IPS-20b (cell line): ENCODE measurements around the gene COPA.

Experiments used
- H3K27ac ChIP-seq: one replicate; pipeline ENCODE4 v1.5.1; 2013; ENCODE audit warnings: low read length
- H3K27me3 ChIP-seq: 2 replicates; pipeline ENCODE4 v1.6.1; 2013; ENCODE audit warnings: mild to moderate bottlenecking, low read length, inconsistent platforms; ENCODE audit not compliant: insufficient read depth
- H3K36me3 ChIP-seq: 2 replicates; pipeline ENCODE4 v1.6.1; 2013; ENCODE audit warnings: low read depth, mild to moderate bottlenecking, inconsistent platforms, low read length, moderate library complexity; ENCODE audit not compliant: insufficient read depth
- H3K4me1 ChIP-seq: 2 replicates; pipeline ENCODE4 v1.6.1; 2013; ENCODE audit warnings: mild to moderate bottlenecking, control low read depth, inconsistent platforms, low read length, moderate library complexity; ENCODE audit not compliant: insufficient read depth
- H3K4me3 ChIP-seq: 2 replicates; pipeline ENCODE4 v1.5.1; 2013; ENCODE audit warnings: mild to moderate bottlenecking, low read length, inconsistent platforms
- H3K9ac ChIP-seq: 2 replicates; pipeline ENCODE4 v1.6.1; 2013; ENCODE audit warnings: low read depth, mild to moderate bottlenecking, inconsistent platforms, low read length, moderate library complexity
- H3K9me3 ChIP-seq: 2 replicates; pipeline ENCODE4 v1.6.1; 2013; ENCODE audit warnings: mild to moderate bottlenecking, low read depth, low read length, inconsistent platforms; ENCODE audit not compliant: insufficient read depth

The COPA gene

DNA sequence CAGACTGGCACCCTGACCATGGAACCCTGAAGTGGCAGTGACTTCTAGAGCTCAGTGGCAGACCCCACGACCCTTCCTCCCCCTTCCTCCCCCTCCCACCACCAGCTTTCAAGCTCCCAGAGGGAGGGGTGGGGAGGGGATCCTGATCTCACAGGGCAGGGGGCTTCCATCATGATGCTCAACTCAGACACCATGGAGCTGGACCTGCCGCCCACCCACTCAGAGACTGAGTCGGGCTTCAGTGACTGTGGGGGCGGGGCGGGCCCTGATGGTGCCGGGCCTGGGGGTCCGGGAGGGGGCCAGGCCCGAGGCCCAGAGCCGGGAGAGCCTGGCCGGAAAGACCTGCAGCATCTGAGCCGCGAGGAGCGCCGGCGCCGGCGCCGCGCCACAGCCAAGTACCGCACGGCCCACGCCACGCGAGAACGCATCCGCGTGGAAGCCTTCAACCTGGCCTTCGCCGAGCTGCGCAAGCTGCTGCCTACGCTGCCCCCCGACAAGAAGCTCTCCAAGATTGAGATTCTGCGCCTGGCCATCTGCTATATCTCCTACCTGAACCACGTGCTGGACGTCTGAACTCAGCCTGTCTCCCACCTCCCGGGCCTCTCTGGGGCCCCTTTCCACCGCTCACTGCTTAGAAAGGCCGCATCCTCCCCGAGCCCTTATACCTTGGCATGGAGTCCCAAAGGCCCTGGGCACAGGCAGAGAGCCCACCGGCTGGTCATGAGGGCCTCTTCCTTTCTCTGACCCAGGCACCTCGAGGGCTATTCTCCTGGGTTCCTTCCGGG is 27.7 kb upstream of the COPA start:
- Histone ChIP-seq H3K36me3 (no peaks in the 10 kb centered on the region), H3K9ac (no peak overlapping the region), H3K9me3 (no peaks in the 10 kb centered on the region), H3K4me1 (peaks cover 20% of the 10 kb centered on the region), H3K27ac (no peak overlapping the region), H3K4me3 (no peak overlapping the region), H3K27me3 (no peaks in the 10 kb centered on the region)

- Histone ChIP-seq H3K36me3 (no peaks in the 10 kb centered on the region), H3K9ac (no peak overlapping the region), H3K9me3 (no peaks in the 10 kb centered on the region), H3K4me3 (no peak overlapping the region), H3K27me3 (no peaks in the 10 kb centered on the region), H3K4me1 (0 out of 2 replicates have a peak, but pooled peaks cover 4% of the 10 kb centered on the region), H3K27ac (no peak overlapping the region)
Measured at GRCh38 chr1:160369087-160369486, 26.0 kb upstream of the COPA start.

DNA sequence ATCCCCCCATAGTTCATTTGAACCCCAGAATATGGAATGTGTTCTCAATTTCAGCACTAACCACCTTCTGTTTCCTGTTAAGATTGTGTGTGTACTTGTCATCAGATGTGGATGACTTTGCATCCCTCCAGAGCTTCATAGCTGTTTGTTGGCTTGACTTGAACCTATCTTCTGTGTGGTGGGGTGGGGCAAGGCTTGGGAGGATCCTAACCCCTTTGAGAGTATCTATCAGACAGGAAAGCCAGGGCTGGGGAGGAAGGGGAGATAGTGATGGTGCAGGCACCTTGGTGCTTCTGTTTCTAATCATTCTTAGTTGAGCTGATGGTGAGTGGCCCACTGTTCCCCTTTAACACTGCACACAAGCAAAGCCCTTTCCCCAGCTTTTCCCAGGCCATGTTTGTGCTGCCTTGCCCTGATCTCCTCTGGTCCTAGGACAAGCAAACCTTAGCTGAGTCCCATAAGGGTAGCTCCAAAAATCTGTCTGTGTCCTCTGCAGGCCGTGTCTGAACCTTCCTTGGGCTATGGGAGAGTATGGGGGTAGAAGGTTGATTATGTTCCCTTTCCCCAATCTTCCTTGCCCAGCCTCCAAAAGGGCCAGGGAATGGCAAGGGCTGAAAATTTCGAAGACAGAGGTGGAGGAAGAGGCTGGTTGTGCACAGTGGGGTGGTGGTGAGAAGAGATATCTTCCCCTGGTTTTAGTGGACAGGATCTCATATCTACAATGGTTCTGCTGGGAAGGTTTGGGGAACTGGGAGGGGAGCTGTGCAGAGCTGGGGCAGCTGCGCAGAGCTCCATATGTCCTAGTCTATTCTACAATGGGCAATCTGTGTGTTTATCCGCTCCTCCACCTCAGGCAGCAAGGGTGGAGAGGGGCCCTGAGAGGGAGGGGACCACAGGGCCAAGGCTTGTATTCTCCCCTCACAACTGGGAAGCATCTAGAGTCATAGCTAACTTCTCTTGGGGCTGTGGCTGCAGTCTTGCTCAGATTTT is 25.2 kb upstream of the COPA start:
- Histone ChIP-seq H3K27ac (no peak overlapping the region), H3K4me3 (no peak overlapping the region), H3K9ac (no peak overlapping the region), H3K4me1 (0 out of 2 replicates have a peak, but pooled peaks cover 3% of the 10 kb centered on the region), H3K27me3 (no peaks in the 10 kb centered on the region), H3K36me3 (no peaks in the 10 kb centered on the region), H3K9me3 (no peaks in the 10 kb centered on the region)

- Histone ChIP-seq H3K27me3 (no peaks in the 10 kb centered on the region), H3K27ac (no peak overlapping the region), H3K36me3 (no peaks in the 10 kb centered on the region), H3K4me3 (no peak overlapping the region), H3K4me1 (peaks cover 8% of the 10 kb centered on the region; the same call in 1 of the 2 replicates), H3K9me3 (no peaks in the 10 kb centered on the region), H3K9ac (no peak overlapping the region)
Measured at GRCh38 chr1:160367516-160367900, 24.5 kb upstream of the COPA start.

DNA sequence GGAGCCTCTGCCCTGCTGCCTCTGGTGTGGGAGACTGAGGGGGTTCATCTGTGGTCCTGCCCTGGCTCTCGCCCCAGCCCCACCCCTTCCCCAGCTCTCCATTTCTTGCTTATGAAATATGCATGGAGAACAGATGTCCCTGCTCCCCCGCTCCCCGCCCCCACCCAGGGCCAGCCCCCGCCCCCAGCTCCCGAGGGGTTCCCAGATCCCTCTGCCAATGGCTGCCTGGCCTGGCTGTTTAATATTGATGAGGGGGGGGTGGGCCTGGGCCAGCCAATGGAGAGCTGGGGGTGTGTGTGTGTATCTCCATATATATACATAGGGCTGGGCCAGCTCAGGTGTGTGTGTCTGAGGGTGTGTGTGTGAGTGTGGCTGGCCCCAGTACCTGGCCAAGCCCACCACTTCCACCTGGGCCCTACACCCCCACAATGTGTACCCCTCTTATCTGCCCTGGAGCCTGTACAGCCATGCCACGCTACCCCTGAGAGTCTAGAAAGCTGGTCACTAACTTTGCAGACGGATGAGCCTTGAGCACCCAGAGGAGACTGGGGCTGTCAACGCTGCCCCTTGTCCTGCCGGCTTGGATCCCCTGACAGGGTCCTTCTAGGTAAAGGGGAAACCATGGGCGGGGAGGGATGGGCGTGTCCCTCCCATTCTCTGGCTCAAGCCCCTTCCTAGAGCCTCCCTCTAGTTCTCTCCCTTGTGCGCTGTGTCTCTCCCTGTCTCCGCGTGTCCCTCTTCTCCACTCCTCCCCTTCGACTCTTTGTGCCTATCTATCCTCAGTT is 23.9 kb upstream of the COPA start, which contains the start of gene NHLH1:
Gene NHLH1 (plus strand): TSS at position 341 of the 785 bp plus-strand sequence. CDS start 3,661 bp downstream, outside the sequence.
- Histone ChIP-seq H3K4me3 (no peak within 1 kb of the TSS), H3K4me1 (peaks cover 14% of the 10 kb centered on the region; the same call in 1 of the 2 replicates), H3K9ac (no peak within 1 kb of the TSS)

GRCh38 chr1:160365325-160365724 is 22.3 kb upstream of the COPA start:
- Histone ChIP-seq H3K9me3 (no peaks in the 10 kb centered on the region), H3K27ac (no peak overlapping the region), H3K36me3 (peaks cover 10% of the 10 kb centered on the region; the same call in 1 of the 2 replicates), H3K9ac (no peak overlapping the region), H3K27me3 (no peaks in the 10 kb centered on the region), H3K4me3 (no peak overlapping the region), H3K4me1 (peaks cover 17% of the 10 kb centered on the region; the same call in 1 of the 2 replicates)

More for the DNA sequence above, 23.9 kb upstream of the COPA start, which contains the start of gene NHLH1:
- no peaks in the 10 kb centered on the region for H3K9me3 ChIP-seq
- H3K36me3 ChIP-seq = no peaks in the 10 kb centered on the region
- H3K27me3 ChIP-seq = no peaks in the 10 kb centered on the region
- no peak within 1 kb of the TSS for H3K27ac ChIP-seq

DNA sequence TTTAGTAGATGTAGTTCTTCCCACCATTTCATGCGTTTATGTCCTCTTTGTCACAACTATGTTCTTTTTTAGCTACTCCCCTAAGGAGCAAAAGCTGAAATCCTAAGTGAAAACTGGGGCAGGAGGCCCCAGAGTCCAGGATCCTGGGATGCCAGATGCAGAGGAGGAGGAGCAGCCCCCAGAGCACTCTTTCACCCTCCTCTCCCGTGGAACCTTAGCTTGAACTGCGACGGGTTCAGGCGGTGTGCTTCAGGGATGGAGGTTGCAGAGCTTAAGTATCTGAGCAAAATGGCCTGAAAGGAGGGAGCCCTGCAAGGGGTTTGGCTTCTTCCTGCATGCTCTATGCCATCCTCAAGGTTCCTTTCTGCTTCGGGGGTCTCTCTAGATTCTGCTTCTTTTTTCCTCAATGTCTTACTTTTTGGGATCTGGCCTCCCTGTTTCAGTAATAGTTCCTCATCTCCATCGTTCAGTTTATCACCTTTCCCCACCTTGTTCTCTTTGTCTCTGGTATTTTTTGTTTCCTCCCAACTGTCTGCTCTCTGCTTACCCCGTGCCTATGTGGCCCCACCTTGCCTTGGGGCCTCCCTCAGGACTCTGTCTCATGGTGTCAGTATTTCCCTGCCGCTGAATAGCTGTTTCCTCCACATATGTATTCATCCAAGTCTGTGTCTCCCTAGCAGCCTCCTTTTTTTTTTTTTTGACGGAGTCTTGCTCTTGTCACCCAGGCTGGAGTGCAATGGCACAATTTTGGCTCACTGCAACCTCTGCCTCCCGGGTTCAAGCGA is 21.1 kb upstream of the COPA start:
- no peaks in the 10 kb centered on the region for H3K27me3 ChIP-seq
- H3K4me3 ChIP-seq = no peak overlapping the region
- H3K36me3 ChIP-seq = peaks cover 21% of the 10 kb centered on the region
- H3K4me1 ChIP-seq = peaks cover 17% of the 10 kb centered on the region; the same call in 1 of the 2 replicates
- H3K27ac ChIP-seq = no peak overlapping the region
- H3K9me3 ChIP-seq = no peaks in the 10 kb centered on the region
- no peak overlapping the region for H3K9ac ChIP-seq

DNA sequence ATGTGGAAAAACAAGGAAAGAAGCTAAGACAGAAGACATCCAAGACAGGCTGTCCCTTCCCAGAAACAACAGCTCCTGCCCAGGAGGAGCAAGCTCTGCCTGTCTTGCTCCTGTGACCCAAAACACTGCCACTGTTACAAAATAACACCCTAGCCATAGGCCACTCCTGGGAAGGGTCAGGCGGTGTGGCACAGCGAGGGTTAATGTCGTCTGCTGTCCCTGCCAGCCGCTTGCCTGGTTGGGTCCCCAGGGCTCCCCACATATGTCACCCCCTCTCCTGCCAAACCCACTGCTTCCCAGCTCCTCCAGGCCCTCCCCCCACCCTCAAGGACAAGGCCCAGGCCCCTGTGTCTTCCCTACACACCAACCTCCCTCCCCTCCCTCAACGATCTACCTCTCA is 20.0 kb upstream of the COPA start:
- H3K4me1 ChIP-seq = peaks cover 17% of the 10 kb centered on the region; the same call in 1 of the 2 replicates
- no peaks in the 10 kb centered on the region for H3K9me3 ChIP-seq
- no peaks in the 10 kb centered on the region for H3K27me3 ChIP-seq
- H3K9ac ChIP-seq = peak overlapping the region; percentile 73; the same call in 1 of the 2 replicates
- peaks cover 27% of the 10 kb centered on the region for H3K36me3 ChIP-seq
- no peak overlapping the region for H3K4me3 ChIP-seq
- H3K27ac ChIP-seq = no peak overlapping the region

- H3K27ac ChIP-seq = peak overlapping the region; percentile 42
- no peak overlapping the region for H3K4me3 ChIP-seq
- H3K27me3 ChIP-seq = no peaks in the 10 kb centered on the region
- peak overlapping the region; percentile 73 for H3K9ac ChIP-seq
- peaks cover 33% of the 10 kb centered on the region for H3K36me3 ChIP-seq
- peaks cover 17% of the 10 kb centered on the region; the same call in 1 of the 2 replicates for H3K4me1 ChIP-seq
- no peaks in the 10 kb centered on the region for H3K9me3 ChIP-seq
Measured at GRCh38 chr1:160362168-160362957, 19.3 kb upstream of the COPA start.

GRCh38 chr1:160361814-160362167 is 18.7 kb upstream of the COPA start:
- H3K27ac ChIP-seq = peak overlapping the region; percentile 42

More at GRCh38 chr1:160361814-160362167, 18.7 kb upstream of the COPA start:
- Histone ChIP-seq H3K27me3 (no peaks in the 10 kb centered on the region), H3K9me3 (no peaks in the 10 kb centered on the region), H3K4me1 (peaks cover 17% of the 10 kb centered on the region; the same call in 1 of the 2 replicates), H3K4me3 (no peak overlapping the region), H3K9ac (peak overlapping the region; percentile 73), H3K36me3 (peaks cover 39% of the 10 kb centered on the region)
